Measurements from ENCODE around the gene RELN.

RELN gene

GRCh38 chr7:103613655-103614642 lies 375.5 kb downstream of the RELN start:
- Histone ChIP-seq H3K9me3 (ENCODE audit: control insufficient read depth, insufficient read depth, low read length) (no peaks in the 10 kb centered on the region), H3K4me3 (ENCODE audit: low read length) (no peak overlapping the region), H3K36me3 (ENCODE audit: control insufficient read depth, insufficient read depth, low read length) (no peaks in the 10 kb centered on the region), H3K27me3 (ENCODE audit: control insufficient read depth, insufficient read depth, low read length) (no peaks in the 10 kb centered on the region), H3K4me1 (ENCODE audit: control insufficient read depth, insufficient read depth, low read length) (no peaks in the 10 kb centered on the region), H3K27ac (ENCODE audit: low read length) (no peak overlapping the region)
- WGBS (ENCODE audit: insufficient coverage, insufficient read length), result no CpG with 5 or more reads among the region's 3 CpGs
- no peak for DNase-seq (ENCODE audit: low read depth, low spot score)

- no peak for DNase-seq (ENCODE audit: low read depth, low spot score)
- no peaks in the 10 kb centered on the region for H3K36me3 ChIP-seq (ENCODE audit: control insufficient read depth, insufficient read depth, low read length)
- no peaks in the 10 kb centered on the region for H3K9me3 ChIP-seq (ENCODE audit: control insufficient read depth, insufficient read depth, low read length)
- no CpG with 5 or more reads among the region's 3 CpGs for WGBS (ENCODE audit: insufficient coverage, insufficient read length)
- no peak overlapping the region for H3K4me3 ChIP-seq (ENCODE audit: low read length)
- H3K27ac ChIP-seq (ENCODE audit: low read length), result no peak overlapping the region
- no peaks in the 10 kb centered on the region for H3K27me3 ChIP-seq (ENCODE audit: control insufficient read depth, insufficient read depth, low read length)
- H3K4me1 ChIP-seq (ENCODE audit: control insufficient read depth, insufficient read depth, low read length), result no peaks in the 10 kb centered on the region
Observed at GRCh38 chr7:103609778-103610177, 379.7 kb downstream of the RELN start.

- H3K36me3 ChIP-seq (ENCODE audit: control insufficient read depth, insufficient read depth, low read length), result no peaks in the 10 kb centered on the region
- H3K4me3 ChIP-seq (ENCODE audit: low read length), result no peak overlapping the region
- no peaks in the 10 kb centered on the region for H3K27me3 ChIP-seq (ENCODE audit: control insufficient read depth, insufficient read depth, low read length)
- H3K4me1 ChIP-seq (ENCODE audit: control insufficient read depth, insufficient read depth, low read length), result peaks cover 1% of the 10 kb centered on the region; the same call in 1 of the 2 replicates
- no peak for DNase-seq (ENCODE audit: low read depth, low spot score)
- no peaks in the 10 kb centered on the region for H3K9me3 ChIP-seq (ENCODE audit: control insufficient read depth, insufficient read depth, low read length)
- H3K27ac ChIP-seq (ENCODE audit: low read length), result no peak overlapping the region
- WGBS (ENCODE audit: insufficient coverage, insufficient read length), result no CpG with 5 or more reads among the region's 3 CpGs
Observed at GRCh38 chr7:103605640-103606039, 383.8 kb downstream of the RELN start.

- no peaks in the 10 kb centered on the region for H3K9me3 ChIP-seq (ENCODE audit: control insufficient read depth, insufficient read depth, low read length)
- no peaks in the 10 kb centered on the region for H3K4me1 ChIP-seq (ENCODE audit: control insufficient read depth, insufficient read depth, low read length)
- H3K27ac ChIP-seq (ENCODE audit: low read length), result no peak overlapping the region
- H3K36me3 ChIP-seq (ENCODE audit: control insufficient read depth, insufficient read depth, low read length), result no peaks in the 10 kb centered on the region
- no CpG with 5 or more reads among the region's 2 CpGs for WGBS (ENCODE audit: insufficient coverage, insufficient read length)
- H3K4me3 ChIP-seq (ENCODE audit: low read length), result no peak overlapping the region
- no peaks in the 10 kb centered on the region for H3K27me3 ChIP-seq (ENCODE audit: control insufficient read depth, insufficient read depth, low read length)
- DNase-seq (ENCODE audit: low read depth, low spot score), result no peak
Observed at GRCh38 chr7:103598326-103598905, 391.0 kb downstream of the RELN start.

DNA sequence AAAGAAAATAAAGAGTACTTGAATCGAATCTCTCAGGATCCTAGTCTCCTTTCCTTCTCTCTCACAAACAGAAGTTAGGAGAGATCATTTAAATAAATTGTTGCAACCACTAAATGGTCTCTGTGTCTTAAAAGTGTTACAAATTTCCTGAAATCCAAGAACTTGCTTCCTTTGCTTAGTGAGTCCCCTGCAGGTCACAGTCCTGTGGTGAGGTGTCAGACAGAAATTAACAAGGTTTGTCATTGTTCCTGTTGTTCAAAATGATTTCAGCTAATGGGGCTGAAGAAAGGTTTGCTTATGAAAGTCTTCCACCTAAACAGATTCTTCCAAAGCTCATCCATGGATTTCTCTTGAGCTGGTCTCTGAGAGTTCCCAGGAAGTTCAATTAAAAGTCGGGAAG lies 391.9 kb downstream of the RELN start:
- H3K9me3 ChIP-seq (ENCODE audit: control insufficient read depth, insufficient read depth, low read length), result no peaks in the 10 kb centered on the region

DNA sequence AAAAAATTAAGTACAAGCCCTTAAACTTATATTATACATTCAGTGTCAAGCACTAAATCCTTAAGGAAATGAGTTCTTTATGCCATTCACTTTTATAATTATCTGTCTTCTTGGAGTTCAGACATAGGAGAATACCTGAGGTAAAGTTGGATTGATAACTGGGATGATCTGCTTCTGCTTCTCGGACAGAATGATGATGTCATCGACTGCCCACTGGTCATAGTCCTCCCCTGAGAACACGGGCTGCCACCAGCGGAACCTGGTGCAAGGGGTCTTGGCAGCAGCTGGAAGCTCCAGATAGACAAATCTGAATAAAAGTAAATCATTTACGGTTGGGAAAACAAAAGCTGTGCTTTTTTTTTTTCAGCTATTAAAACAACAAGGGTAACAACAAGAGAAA lies 395.3 kb downstream of the RELN start:
- Histone ChIP-seq H3K4me3 (ENCODE audit: low read length) (no peak overlapping the region), H3K27me3 (ENCODE audit: control insufficient read depth, insufficient read depth, low read length) (no peaks in the 10 kb centered on the region), H3K27ac (ENCODE audit: low read length) (no peak overlapping the region), H3K9me3 (ENCODE audit: control insufficient read depth, insufficient read depth, low read length) (no peaks in the 10 kb centered on the region), H3K4me1 (ENCODE audit: control insufficient read depth, insufficient read depth, low read length) (no peaks in the 10 kb centered on the region), H3K36me3 (ENCODE audit: control insufficient read depth, insufficient read depth, low read length) (no peaks in the 10 kb centered on the region)
- DNase-seq (ENCODE audit: low read depth, low spot score), result no peak
- WGBS (ENCODE audit: insufficient coverage, insufficient read length), result no CpG with 5 or more reads among the region's 5 CpGs

More for the DNA sequence above, 391.9 kb downstream of the RELN start:
- no peak overlapping the region for H3K4me3 ChIP-seq (ENCODE audit: low read length)
- H3K27me3 ChIP-seq (ENCODE audit: control insufficient read depth, insufficient read depth, low read length), result no peaks in the 10 kb centered on the region
- no peaks in the 10 kb centered on the region for H3K4me1 ChIP-seq (ENCODE audit: control insufficient read depth, insufficient read depth, low read length)
- no peak for DNase-seq (ENCODE audit: low read depth, low spot score)
- no peaks in the 10 kb centered on the region for H3K36me3 ChIP-seq (ENCODE audit: control insufficient read depth, insufficient read depth, low read length)
- WGBS (ENCODE audit: insufficient coverage, insufficient read length), result no CpG with 5 or more reads among the region's 2 CpGs
- no peak overlapping the region for H3K27ac ChIP-seq (ENCODE audit: low read length)

DNA sequence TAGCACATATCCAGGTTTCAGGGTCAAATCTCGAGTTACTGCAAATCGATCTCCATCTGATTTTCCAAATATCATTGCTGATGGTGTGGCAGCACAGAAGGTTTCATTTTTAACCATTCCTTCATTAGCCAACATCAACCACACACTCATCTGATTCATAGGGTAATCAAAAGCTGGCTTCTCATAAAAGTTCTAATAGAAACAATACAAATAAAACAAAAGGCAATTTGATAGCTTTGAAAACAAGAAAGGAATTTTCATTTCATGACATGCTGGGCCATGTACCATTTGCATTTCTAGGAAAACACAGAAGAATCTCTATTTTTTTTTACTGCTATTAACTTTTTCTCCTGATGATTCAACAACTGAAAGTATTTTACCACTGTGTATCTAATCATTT lies 395.8 kb downstream of the RELN start:
- no peaks in the 10 kb centered on the region for H3K36me3 ChIP-seq (ENCODE audit: control insufficient read depth, insufficient read depth, low read length)
- H3K4me3 ChIP-seq (ENCODE audit: low read length), result no peak overlapping the region
- no peaks in the 10 kb centered on the region for H3K4me1 ChIP-seq (ENCODE audit: control insufficient read depth, insufficient read depth, low read length)
- H3K27me3 ChIP-seq (ENCODE audit: control insufficient read depth, insufficient read depth, low read length), result no peaks in the 10 kb centered on the region
- no CpG with 5 or more reads among the region's 2 CpGs for WGBS (ENCODE audit: insufficient coverage, insufficient read length)
- H3K9me3 ChIP-seq (ENCODE audit: control insufficient read depth, insufficient read depth, low read length), result no peaks in the 10 kb centered on the region
- no peak for DNase-seq (ENCODE audit: low read depth, low spot score)
- no peak overlapping the region for H3K27ac ChIP-seq (ENCODE audit: low read length)

DNA sequence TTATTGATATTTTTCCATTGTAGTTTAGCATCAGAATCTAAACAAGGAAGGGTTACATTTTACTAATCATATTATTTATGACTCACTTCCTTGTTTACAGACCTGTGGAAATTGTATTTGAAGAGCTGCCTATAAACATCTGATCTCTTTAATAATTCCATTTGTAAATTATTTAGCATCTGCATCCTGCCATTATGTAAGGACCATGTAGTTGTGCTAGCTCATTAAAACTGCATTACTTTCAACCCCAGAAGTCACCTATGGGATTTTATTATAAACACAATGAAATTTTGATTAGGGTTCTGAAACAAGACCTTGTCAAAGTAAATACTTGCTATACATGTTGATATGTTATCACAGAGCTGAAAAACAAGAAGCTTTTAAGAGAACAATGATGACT lies 396.6 kb downstream of the RELN start:
- no peak overlapping the region for H3K27ac ChIP-seq (ENCODE audit: low read length)
- H3K9me3 ChIP-seq (ENCODE audit: control insufficient read depth, insufficient read depth, low read length), result no peaks in the 10 kb centered on the region
- no peaks in the 10 kb centered on the region for H3K36me3 ChIP-seq (ENCODE audit: control insufficient read depth, insufficient read depth, low read length)
- H3K27me3 ChIP-seq (ENCODE audit: control insufficient read depth, insufficient read depth, low read length), result no peaks in the 10 kb centered on the region
- no peak for DNase-seq (ENCODE audit: low read depth, low spot score)
- H3K4me3 ChIP-seq (ENCODE audit: low read length), result no peak overlapping the region
- no peaks in the 10 kb centered on the region for H3K4me1 ChIP-seq (ENCODE audit: control insufficient read depth, insufficient read depth, low read length)

DNA sequence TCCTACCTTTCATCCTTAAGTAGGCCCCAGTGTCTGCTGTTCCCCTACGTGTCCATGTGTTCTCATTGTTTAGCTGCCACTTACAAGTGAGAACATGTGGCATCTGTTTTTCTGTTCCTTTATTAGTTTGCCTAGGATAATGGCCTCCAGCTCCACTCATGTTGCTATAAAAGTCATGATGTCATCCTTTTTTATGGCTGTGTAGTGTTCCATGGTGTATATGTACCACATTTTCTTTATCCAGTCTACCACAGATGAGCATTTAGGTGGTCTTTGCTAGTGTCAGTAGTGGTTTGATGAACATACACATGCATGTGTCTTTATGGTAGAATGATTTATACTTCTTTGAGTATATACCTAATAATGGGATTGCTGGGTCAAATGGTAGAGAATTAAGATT lies 397.3 kb downstream of the RELN start:
- Histone ChIP-seq H3K36me3 (ENCODE audit: control insufficient read depth, insufficient read depth, low read length) (no peaks in the 10 kb centered on the region), H3K4me1 (ENCODE audit: control insufficient read depth, insufficient read depth, low read length) (no peaks in the 10 kb centered on the region)
- no peak for DNase-seq (ENCODE audit: low read depth, low spot score)

DNA sequence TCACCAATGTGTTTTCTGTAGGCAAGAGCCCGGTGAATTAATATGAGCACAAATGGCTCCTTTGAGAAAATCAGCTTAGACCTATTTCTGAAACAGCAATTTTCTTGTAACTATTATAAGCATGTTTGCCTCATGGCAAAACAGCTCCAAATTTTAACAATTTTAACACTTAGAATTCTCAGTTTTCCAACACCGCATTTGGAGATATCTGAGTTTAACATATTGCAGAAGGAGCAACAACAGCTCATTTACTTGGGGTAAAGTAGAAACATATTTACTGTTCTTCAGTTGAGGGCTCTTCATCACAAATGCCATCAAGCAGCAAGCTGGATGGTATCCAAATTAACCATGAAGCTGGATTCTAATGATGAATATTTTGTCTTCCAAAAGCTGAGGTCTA lies 409.4 kb downstream of the RELN start:
- Histone ChIP-seq H3K4me1 (ENCODE audit: control insufficient read depth, insufficient read depth, low read length) (no peaks in the 10 kb centered on the region), H3K27me3 (ENCODE audit: control insufficient read depth, insufficient read depth, low read length) (no peaks in the 10 kb centered on the region), H3K4me3 (ENCODE audit: low read length) (no peak overlapping the region), H3K9me3 (ENCODE audit: control insufficient read depth, insufficient read depth, low read length) (no peaks in the 10 kb centered on the region), H3K27ac (ENCODE audit: low read length) (no peak overlapping the region), H3K36me3 (ENCODE audit: control insufficient read depth, insufficient read depth, low read length) (no peaks in the 10 kb centered on the region)
- no CpG with 5 or more reads among the region's 2 CpGs for WGBS (ENCODE audit: insufficient coverage, insufficient read length)
- DNase-seq (ENCODE audit: low read depth, low spot score), result no peak

More for the DNA sequence above, 397.3 kb downstream of the RELN start:
- no peaks in the 10 kb centered on the region for H3K27me3 ChIP-seq (ENCODE audit: control insufficient read depth, insufficient read depth, low read length)
- no peaks in the 10 kb centered on the region for H3K9me3 ChIP-seq (ENCODE audit: control insufficient read depth, insufficient read depth, low read length)
- no peak overlapping the region for H3K27ac ChIP-seq (ENCODE audit: low read length)
- no peak overlapping the region for H3K4me3 ChIP-seq (ENCODE audit: low read length)
- WGBS (ENCODE audit: insufficient coverage, insufficient read length), result no CpG with 5 or more reads among the region's 1 CpG
